ENCODE measurements around the gene ZNF239. TPM values are rescaled to one million over a fixed set of nuclear protein-coding genes. Genes with fewer than 3 reads are reported as not detected.

ZNF239 gene
- total and polyA plus RNA-seq, 2 donors from 2014 or later, result 4.5 to 4.7 TPM

DNA sequence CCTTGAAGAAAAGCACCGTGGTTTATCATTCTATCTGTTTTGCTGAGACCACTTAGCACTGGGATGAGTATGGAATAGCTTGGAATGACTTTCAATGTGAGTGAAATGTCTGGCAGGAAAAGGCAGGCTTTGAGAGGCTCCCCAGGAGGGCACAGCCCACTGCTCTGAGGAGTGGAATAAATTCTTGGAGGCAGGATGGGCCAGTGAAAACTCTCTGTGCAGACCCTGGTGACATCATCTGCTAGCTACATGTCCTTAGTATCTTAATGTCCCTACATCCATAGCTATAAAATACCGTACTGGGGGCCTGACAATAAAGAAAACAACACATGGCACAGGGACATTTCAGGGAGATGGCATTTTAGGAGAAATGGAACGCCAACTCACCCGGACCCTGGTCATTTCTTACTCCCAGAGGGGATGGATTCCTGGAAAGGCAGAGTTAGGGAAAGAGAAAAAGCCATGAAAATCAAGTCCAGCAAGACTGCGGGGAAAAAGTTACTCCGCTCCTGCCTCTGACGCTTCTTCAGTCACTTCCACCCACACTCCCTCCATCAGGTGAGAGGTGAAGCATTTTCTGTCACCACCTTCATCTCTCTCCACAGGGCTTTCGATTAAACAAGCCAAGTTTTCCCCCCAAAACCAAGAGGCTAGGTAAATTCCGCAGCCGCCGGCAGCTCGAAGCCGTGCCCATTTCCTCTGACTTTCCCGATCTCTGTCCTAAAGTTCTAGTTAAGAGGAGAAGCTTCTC, 991 bp downstream of the ZNF239 start:
- Histone ChIP-seq H3K4me3 (ENCODE audit: low read length in 3 of 3) (peak overlapping the region; percentile 59 to 72 (median 60)), H3K27me3 (ENCODE audit: control insufficient read depth, insufficient read depth, low read length) (no peaks in the 10 kb centered on the region), H3K36me3 (ENCODE audit: control insufficient read depth in 2 of 3, insufficient read depth in 3 of 3, low read length in 3 of 3) (no peaks in the 10 kb centered on the region), H3K27ac (ENCODE audit: low read depth in 2 of 2, low read length in 2 of 2) (peak overlapping the region in 1 of 2 donors; percentile 8), H3K9me3 (ENCODE audit: control insufficient read depth in 2 of 3, insufficient read depth in 1 of 3, low read length in 3 of 3) (no peaks in the 10 kb centered on the region), H3K9ac (ENCODE audit: low read length in 3 of 3) (peak overlapping the region in 1 of 3 donors; percentile 12), H3K4me1 (ENCODE audit: control insufficient read depth in 2 of 3, insufficient read depth in 2 of 3, low read depth in 1 of 3, low read length in 3 of 3) (no peaks in the 10 kb centered on the region)
- TF ChIP-seq CTCF (IDR thresholded peaks at IDR 0.05; ENCODE audit: borderline replicate concordance, extremely low read depth, insufficient read depth), result no peak
- DNase-seq (peak in 4 of 5 donors; percentile 27 to 58 (median 52)), FAIRE-seq (no peak)
- intact Hi-C loops (cut with DNase I), result no loop called here

DNA sequence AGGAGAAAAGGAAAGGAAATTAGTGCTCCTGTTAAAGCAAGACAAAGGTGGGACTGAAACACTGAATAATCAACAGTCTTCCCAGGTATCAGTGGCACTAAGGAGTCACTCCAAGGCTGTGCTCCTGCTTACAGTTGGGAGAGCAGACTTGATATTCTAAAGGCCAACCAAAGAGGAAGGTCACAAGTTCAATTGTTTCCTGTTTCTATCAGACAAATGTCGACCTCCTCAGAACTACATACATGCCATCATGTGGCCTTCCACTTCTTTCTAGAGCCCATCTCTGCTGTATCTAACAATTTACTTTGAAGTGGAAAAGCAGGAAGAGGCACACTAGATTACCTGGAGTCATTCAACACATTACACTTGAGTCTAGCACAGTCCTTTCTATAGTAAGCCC, 3.4 kb downstream of the ZNF239 start:
- intact Hi-C loops (cut with DNase I), result no loop called here
- TF ChIP-seq CTCF (IDR thresholded peaks at IDR 0.05; ENCODE audit: borderline replicate concordance, extremely low read depth, insufficient read depth), result no peak
- no peak for DNase-seq
- no peaks in the 10 kb centered on the region for H3K9me3 ChIP-seq (ENCODE audit: control insufficient read depth in 2 of 3, insufficient read depth in 1 of 3, low read length in 3 of 3)
- FAIRE-seq, result no peak
- H3K4me3 ChIP-seq (ENCODE audit: low read length in 3 of 3), result no peak overlapping the region
- no peaks in the 10 kb centered on the region for H3K4me1 ChIP-seq (ENCODE audit: control insufficient read depth in 2 of 3, insufficient read depth in 2 of 3, low read depth in 1 of 3, low read length in 3 of 3)
- H3K27ac ChIP-seq (ENCODE audit: low read depth in 2 of 2, low read length in 2 of 2), result no peak overlapping the region
- no peaks in the 10 kb centered on the region for H3K27me3 ChIP-seq (ENCODE audit: control insufficient read depth, insufficient read depth, low read length)
- H3K36me3 ChIP-seq (ENCODE audit: control insufficient read depth in 2 of 3, insufficient read depth in 3 of 3, low read length in 3 of 3), result peaks cover 0 to 6% (median 0%) of the 10 kb centered on the region in 3 donors
- no peak overlapping the region for H3K9ac ChIP-seq (ENCODE audit: low read length in 3 of 3)

DNA sequence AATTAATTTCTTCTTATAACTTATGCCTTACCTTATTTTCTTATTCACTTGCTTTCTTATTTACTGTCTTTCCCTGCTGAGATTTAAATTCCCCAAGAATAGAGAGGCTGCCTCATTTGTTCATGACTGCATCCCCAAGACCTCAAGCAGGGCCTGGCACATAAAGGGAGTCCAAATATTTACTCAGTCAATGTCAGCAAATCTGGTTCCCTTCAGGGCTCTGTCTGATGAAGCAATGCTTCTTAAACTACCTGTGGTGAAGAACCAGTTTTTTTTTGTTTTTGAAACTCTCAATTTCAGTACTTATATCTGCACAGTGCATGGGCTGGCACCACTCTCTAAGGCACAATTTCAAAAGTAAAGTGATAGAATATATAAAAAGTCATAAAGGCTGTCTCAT, 4.7 kb downstream of the ZNF239 start:
- Histone ChIP-seq H3K9ac (ENCODE audit: low read length in 3 of 3) (no peak overlapping the region), H3K4me3 (ENCODE audit: low read length in 3 of 3) (no peak overlapping the region), H3K9me3 (ENCODE audit: control insufficient read depth in 2 of 3, insufficient read depth in 1 of 3, low read length in 3 of 3) (no peaks in the 10 kb centered on the region), H3K27ac (ENCODE audit: low read depth in 2 of 2, low read length in 2 of 2) (no peak overlapping the region), H3K36me3 (ENCODE audit: control insufficient read depth in 2 of 3, insufficient read depth in 3 of 3, low read length in 3 of 3) (peaks cover 0 to 6% (median 0%) of the 10 kb centered on the region in 3 donors), H3K27me3 (ENCODE audit: control insufficient read depth, insufficient read depth, low read length) (no peaks in the 10 kb centered on the region), H3K4me1 (ENCODE audit: control insufficient read depth in 2 of 3, insufficient read depth in 2 of 3, low read depth in 1 of 3, low read length in 3 of 3) (no peaks in the 10 kb centered on the region)
- DNase-seq (no peak), FAIRE-seq (no peak)
- no peak for TF ChIP-seq CTCF (IDR thresholded peaks at IDR 0.05; ENCODE audit: borderline replicate concordance, extremely low read depth, insufficient read depth)
- intact Hi-C loops (cut with DNase I), result no loop called here

All from kidney (tissue), 14 donors.